Ramos (cell line): Measurements from ENCODE around the gene GGCX.
"Not testable (repeated sequence)": the region's sequence is repeated elsewhere in the genome, so short reads cannot be mapped to it uniquely, and the experiment has no call there.

Experiments used
- in situ Hi-C: fragments of 300-500 bp; cut with MboI; formaldehyde crosslinking; loops from one replicate; pipeline ENCODE4 v1.14.3; 2022; ENCODE audit warnings: low sequenced_read_pairs; ENCODE audit not compliant: unreplicated experiment

GGCX gene

DNA sequence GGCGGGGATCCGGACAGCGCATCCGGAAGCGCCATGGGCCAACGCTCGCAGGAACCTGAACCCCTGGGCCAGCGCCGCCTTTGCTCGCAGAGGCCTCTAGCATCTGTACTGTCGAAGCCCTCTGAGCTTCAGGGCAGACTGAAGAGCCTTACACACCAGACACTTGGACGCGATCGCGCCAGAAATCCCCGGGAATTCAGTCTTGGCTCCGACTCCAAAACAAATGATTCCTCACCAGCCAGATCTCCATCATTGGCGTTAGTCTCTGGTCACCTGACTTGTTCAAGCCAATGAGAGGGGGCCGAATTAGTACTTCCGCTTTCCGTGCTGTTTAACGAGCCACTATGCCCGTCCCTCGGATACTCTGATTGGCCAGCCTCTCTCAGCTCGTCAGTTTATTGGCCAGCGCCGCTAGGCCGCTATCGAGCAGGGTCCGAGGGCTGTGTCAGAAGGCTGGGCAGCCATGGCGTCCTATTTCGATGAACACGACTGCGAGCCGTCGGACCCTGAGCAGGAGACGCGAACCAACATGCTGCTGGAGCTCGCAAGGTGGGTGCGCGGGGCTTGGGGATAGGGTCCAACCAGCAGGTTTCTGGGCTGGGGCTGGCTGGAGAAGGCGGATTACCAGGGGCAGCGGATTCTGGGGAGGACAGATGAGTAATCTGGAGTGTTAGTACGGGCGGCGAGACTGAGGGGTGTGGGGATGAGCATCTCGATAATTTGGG is 34.2 kb upstream of the GGCX start, which contains the start of gene RNF181:
RNF181 (plus strand) TSS at position 445 of the 725 bp plus-strand sequence; CDS start at position 464, 19 bp downstream.
- in situ Hi-C loops, result no loop called here

DNA sequence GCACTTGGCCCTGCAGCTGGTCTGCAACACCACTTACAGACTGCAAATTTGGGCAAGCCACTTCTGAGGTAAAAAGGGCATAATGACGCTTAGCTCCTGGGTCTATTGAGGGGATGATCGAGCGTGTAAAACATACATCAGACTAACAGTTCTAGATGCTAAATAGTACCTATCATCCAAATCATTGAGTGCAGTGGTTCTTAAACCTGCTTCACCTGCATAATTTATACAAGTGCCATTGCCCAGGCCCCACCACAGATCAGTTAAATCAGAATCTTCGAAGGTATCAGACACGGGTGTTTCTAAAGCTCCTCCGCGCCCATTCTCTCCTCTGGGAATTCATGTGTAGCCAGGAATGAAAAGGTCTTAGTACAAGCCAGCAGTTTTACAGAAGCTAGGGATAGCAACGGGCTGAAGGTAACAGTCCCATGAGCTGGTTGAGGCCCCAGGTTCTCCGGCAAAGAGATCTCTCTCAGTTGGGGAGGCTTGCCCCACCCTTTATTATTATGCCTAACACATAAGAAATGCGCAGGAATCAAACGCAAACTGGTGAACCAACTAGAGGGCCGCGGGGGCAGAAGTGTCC is 33.5 kb upstream of the GGCX start:
- in situ Hi-C loops, result no loop called here

- in situ Hi-C loops, result no loop called here
These were observed 31.7 kb upstream of the GGCX start for GRCh38 chr2:85593023-85593422.

GRCh38 chr2:85592299-85592698 is 31.0 kb upstream of the GGCX start:
- in situ Hi-C loops, result not testable (repeated sequence)

GRCh38 chr2:85591563-85591962 is 30.3 kb upstream of the GGCX start:
- in situ Hi-C loops, result no loop called here

DNA sequence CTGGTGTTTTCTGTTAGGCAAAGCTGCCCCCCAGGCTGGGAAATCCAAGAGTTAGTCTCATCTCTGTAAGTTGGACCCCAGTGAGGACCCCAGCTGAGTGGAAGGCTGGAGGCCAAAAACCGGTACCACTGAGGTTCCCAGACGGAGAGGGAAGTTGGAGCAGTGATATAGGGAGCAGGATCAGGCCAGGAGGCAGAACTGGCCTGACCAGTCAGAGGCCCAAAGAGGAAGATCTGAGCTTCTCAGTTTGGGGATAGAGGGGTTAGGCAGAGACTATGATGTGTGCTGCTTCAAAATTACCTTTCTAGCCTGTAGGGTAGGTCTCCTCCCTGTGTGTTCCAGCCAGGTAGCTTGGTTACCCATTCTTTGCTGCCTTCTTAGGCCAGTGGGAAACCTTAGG is 29.7 kb upstream of the GGCX start:
- in situ Hi-C loops, result no loop called here

- in situ Hi-C loops, result no loop called here
These were observed 28.9 kb upstream of the GGCX start for GRCh38 chr2:85589982-85590791.

DNA sequence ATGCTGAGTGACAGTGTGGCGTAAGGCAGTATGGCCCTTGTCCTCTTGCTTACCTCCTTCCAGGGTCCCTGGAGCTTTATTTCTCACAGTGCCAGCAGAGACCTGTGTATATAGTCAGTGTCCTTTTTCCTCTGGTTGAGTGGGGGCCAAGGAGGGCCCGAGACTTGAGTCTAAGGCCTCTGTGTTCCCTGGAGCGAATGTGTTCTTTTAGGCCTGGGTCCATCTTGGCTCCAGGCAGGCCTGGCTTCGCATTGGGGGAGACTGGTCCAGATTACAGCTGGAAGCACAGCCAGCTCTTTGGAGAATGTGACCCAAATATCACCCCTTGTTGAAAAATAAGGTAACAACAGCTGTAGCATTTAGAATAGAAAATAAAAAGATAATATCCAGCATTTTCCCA is 27.9 kb upstream of the GGCX start:
- in situ Hi-C loops, result no loop called here

DNA sequence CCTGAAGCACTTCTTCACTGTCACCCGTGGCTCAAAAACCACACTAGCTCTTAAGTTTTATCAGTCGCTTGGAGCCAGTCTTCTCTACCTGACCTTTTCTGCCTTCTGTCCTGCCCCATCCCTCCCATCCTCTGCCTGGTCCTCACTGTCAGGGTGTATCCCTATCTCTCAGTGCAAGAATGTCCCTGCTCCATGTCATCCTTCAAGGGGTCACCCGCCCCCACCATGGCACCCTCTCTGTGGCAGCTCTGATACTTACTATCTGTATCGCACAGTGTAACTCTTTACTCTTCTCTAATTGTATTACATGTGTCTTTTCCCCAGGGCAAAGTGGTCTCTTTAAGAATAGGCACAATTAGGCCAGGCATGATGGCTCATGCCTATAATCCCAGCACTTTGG is 27.4 kb upstream of the GGCX start:
- in situ Hi-C loops, result no loop called here

GRCh38 chr2:85588236-85588635 is 26.9 kb upstream of the GGCX start:
- in situ Hi-C loops, result no loop called here

GRCh38 chr2:85585781-85586105 is 24.4 kb upstream of the GGCX start:
- in situ Hi-C loops, result no loop called here

- in situ Hi-C loops, result no loop called here
These were observed 23.8 kb upstream of the GGCX start for GRCh38 chr2:85584857-85585780.

DNA sequence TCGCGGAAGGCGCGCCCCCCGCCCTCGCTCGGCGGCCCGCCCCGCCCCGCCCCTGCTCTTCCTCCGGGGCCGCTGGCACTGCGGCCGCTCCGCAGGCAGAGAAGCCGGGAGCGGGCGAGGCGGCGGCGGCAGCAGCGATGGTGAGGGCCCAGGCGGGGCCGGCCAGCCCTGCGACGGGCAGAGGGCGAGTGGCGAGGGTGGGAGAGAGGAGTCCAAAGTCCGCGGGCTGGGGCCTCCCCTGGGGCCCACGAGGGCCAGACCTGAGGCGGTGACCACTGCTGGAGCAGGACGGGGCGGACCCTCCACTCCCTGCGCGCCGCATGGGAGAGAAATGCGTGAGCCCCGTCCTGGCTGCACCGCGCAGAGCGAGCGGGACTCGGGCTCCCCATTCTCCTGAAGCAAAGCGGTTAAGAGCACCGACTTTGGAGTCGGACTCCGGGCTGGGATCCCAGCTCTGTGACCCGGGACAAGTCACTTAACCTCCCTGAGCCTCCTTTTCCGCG is 23.1 kb upstream of the GGCX start, which contains the start of gene VAMP5:
VAMP5 (plus strand) TSS at position 78 of the 503 bp plus-strand sequence; CDS start at position 138, 60 bp downstream.
- in situ Hi-C loops, result no loop called here

DNA sequence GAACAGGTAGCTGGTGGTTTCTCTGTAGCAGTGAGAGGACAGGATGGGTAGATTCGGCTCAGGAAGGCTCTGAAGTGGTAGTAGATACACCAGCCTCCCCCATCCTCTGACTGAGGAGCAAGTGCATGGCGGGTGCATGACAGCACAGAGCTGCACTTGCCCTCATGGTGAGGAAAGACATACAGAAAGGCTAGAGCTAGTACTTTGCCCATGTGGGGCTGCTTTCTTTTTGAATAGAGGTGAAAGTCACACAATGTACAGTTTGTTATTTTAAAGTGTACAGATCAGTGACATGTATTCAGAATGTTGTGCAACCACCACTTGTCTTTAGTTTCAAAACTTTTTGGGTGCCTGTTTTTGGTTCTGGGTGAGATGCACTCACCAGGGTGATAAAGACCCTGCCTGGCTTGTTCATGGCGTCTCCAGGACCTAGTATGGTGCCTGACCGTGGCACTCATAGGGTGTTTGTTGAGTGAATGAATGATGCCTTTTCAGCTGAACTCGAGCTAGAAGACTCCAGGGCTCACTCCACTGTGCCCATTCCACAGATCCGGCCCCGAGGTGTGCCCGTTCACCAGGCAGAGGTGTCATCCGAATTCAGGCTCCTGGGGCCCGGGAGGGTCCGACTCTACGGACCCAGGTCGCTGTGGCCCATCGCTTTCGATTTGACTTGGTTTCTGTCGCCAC is 22.5 kb upstream of the GGCX start:
- in situ Hi-C loops, result no loop called here

- in situ Hi-C loops, result no loop called here
These were observed 21.2 kb upstream of the GGCX start for GRCh38 chr2:85582492-85582891.

- in situ Hi-C loops, result no loop called here
These were observed 18.9 kb upstream of the GGCX start for GRCh38 chr2:85580206-85580605.

DNA sequence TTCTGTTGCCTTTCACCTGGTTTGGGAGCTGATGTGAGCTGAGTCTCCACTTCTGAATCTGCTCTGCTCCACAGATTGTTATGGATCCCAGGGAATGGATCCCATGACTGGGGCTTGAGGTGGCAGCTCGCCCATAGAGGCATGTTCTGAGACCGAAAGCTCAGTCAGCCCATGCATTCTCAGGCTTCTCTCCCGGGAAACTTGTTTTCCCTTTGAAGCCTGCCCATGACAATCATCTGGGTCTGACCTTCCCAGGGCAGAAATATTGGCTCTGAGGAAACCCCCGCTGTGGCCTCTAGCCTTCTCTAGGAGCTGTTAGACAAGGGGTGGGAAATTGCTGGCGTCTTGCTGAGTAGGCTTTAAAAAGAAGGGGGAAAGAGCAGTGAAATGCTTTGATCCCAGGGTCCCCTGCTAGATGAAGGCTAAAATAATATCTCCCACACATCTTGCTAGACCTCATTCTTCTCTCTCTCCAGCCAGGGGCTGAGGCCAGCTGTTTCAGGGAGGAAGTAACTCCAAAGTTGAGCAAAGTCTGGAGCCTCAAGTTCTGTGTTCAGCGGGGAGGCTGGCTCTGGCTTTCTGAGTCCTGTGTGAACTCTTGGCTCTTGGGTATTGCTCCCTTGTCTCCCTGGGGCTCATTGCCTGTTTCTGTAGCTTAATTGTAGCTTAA is 18.1 kb upstream of the GGCX start:
- in situ Hi-C loops, result no loop called here

- in situ Hi-C loops, result no loop called here
These were observed 17.2 kb upstream of the GGCX start for GRCh38 chr2:85578243-85579180.
